COR-L47 (cell line): ENCODE measurements around the gene TGFBR3L.
"Not testable (repeated sequence)": the region's sequence is repeated elsewhere in the genome, so short reads cannot be mapped to it uniquely, and the experiment has no call there.

Experiments
- DNase-seq: peaks from one replicate; lab custom pipeline; 2025; lab: John Stamatoyannopoulos, UW

TGFBR3L gene

GRCh38 chr19:7928334-7928706 is 13.7 kb downstream of the TGFBR3L start:
- no peak for DNase-seq

GRCh38 chr19:7928741-7929701 is 14.4 kb downstream of the TGFBR3L start:
- DNase-seq, result peak; percentile 47

GRCh38 chr19:7930030-7930429 is 15.4 kb downstream of the TGFBR3L start:
- not testable (repeated sequence) for DNase-seq

GRCh38 chr19:7930765-7931164 is 16.1 kb downstream of the TGFBR3L start:
- no peak for DNase-seq

GRCh38 chr19:7931221-7932061 is 16.8 kb downstream of the TGFBR3L start:
- no peak for DNase-seq

- no peak for DNase-seq
Measured at GRCh38 chr19:7932276-7932929, 17.8 kb downstream of the TGFBR3L start.

GRCh38 chr19:7932930-7933300 is 18.3 kb downstream of the TGFBR3L start:
- no peak for DNase-seq

GRCh38 chr19:7933411-7933810 is 18.8 kb downstream of the TGFBR3L start:
- no peak for DNase-seq

GRCh38 chr19:7933828-7934725 is 19.4 kb downstream of the TGFBR3L start:
- no peak for DNase-seq

GRCh38 chr19:7934766-7935165 is 20.1 kb downstream of the TGFBR3L start:
- no peak for DNase-seq

- DNase-seq, result no peak
Measured at GRCh38 chr19:7940841-7941240, 26.2 kb downstream of the TGFBR3L start.

GRCh38 chr19:7941895-7942596 is 27.4 kb downstream of the TGFBR3L start:
- DNase-seq, result no peak

GRCh38 chr19:7942981-7943443 is 28.4 kb downstream of the TGFBR3L start:
- no peak for DNase-seq

- DNase-seq, result peak; percentile 99
Measured at GRCh38 chr19:7943444-7944176, 29.0 kb downstream of the TGFBR3L start, which contains the start of gene TIMM44. TIMM44 (minus strand) TSS chr19:7943666; CDS start chr19:7943651, 15 bp downstream.

- peak; percentile 85 for DNase-seq
Measured at GRCh38 chr19:7944177-7944761, 29.6 kb downstream of the TGFBR3L start.

GRCh38 chr19:7947939-7948338 is 33.3 kb downstream of the TGFBR3L start:
- no peak for DNase-seq

- DNase-seq, result no peak
Measured at GRCh38 chr19:7953060-7953459, 38.4 kb downstream of the TGFBR3L start.

- DNase-seq, result no peak
Measured at GRCh38 chr19:7953576-7953975, 38.9 kb downstream of the TGFBR3L start.

GRCh38 chr19:7955696-7956095 is 41.1 kb downstream of the TGFBR3L start:
- no peak for DNase-seq
